ENCODE results near the gene TMEM8B.

DNA sequence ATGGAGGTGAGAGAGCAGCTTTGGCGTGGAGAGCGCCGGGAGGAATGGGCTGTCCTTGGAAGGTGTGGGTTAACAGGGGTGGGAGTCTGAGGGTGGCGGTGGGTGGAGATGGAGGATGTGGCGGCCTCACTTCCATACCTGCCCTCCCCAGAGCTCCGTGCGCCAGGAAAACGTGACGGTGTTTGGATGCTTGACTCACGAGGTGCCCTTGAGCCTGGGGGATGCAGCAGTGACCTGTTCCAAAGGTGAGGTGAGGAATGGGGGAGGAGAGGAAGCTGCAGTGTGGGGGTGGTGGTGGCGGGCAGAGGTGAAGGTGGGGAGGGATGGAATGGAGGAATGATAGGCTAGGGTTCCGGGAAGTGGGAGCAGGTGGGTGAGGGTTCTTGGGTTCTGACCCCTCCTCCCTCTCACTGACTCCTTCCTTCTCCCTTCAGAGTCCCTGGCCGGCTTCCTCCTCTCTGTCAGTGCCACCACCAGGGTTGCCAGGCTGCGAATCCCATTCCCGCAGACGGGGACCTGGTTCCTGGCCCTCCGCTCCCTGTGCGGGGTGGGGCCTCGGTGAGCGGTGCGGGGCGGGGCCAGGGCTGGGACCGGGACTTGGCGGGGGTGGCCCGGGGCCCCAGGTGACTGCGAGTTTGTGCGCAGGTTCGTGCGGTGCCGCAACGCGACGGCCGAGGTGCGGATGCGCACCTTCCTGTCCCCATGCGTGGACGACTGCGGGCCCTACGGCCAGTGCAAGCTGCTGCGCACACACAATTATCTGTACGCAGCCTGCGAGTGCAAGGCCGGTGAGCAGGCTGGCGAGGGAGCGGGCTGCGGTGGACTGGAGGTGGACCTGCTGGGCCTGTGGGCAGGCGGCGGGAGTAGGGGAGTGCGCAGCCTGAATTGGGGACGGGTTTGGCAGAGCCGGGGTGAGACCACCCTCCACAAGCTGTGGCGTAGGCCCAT, 17.1 kb downstream of the TMEM8B start:
- TF ChIP-seq POLR2AphosphoS5 (IDR thresholded peaks at IDR 0.05) (no peak), EP300 (IDR thresholded peaks at IDR 0.05) (no peak)

All from sigmoid colon (tissue), 4 donors.